Islet of Langerhans (tissue), 1 donor: Measurements from ENCODE around the gene METTL21A.
"Not testable (repeated sequence)": the region's sequence is repeated elsewhere in the genome, so short reads cannot be mapped to it uniquely, and the experiment has no call there.

Source experiments
- FAIRE-seq: peaks from one replicate; lab custom pipeline; 2011; peaks lifted over from hg19 to GRCh38; lab: Jason Lieb, UNC

METTL21A gene

GRCh38 chr2:207625014-207625907, at the start of gene METTL21A:
TSS of gene METTL21A (minus strand) at chr2:207625394. CDS start at chr2:207624375, 1,019 bp downstream.
- no peak for FAIRE-seq

- no peak for FAIRE-seq
Measured at GRCh38 chr2:207674826-207675225, 49.6 kb upstream of the METTL21A start.

DNA sequence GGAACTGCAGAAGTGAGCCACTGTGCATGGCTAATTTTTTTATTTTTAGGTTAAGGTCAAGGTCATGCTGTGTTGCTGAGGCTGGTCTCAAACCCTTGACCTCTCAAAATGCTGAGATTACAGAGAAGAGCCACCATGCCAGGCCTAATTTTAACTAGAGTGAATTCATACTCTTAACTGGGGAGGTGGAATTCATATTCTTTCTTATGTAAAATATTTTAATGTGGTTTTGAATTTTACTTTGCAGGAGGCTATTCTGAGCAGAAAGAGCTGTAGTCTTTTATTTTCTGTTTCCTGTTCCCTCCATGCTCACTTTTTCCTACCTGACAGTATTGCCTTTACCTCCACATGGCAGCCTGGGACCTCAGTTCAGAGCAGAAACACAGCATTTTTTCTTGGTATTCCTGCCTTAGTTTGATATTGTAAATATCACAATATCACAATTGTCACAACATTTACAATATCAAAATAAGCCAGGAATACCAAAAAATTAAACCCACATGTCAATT, 49.1 kb upstream of the METTL21A start:
- no peak for FAIRE-seq

GRCh38 chr2:207673431-207673830, 48.2 kb upstream of the METTL21A start:
- no peak for FAIRE-seq

GRCh38 chr2:207670887-207671286, 45.7 kb upstream of the METTL21A start:
- no peak for FAIRE-seq

- no peak for FAIRE-seq
Measured at GRCh38 chr2:207663870-207664545, 38.8 kb upstream of the METTL21A start.

GRCh38 chr2:207662203-207662602, 37.0 kb upstream of the METTL21A start:
- no peak for FAIRE-seq

DNA sequence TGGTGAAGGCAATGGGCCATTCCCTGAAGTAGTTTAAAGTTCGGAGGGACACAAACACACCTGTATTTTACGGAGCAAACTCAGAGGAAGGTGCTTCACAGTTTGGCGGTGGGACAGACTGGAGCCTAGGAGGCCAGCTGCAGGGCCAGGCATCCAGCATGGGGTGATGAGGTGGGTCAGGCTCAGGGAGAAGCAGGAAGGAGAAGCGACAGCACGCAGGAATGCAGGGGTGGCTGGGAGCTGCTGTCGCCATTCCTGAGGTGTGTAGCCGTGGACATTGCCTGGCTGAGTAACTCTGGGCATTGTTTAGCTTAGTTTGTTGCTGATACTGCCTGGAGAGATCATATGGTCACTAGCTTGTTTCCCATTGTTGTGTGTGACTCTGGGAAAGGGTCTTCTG, 35.8 kb upstream of the METTL21A start:
- FAIRE-seq = no peak

DNA sequence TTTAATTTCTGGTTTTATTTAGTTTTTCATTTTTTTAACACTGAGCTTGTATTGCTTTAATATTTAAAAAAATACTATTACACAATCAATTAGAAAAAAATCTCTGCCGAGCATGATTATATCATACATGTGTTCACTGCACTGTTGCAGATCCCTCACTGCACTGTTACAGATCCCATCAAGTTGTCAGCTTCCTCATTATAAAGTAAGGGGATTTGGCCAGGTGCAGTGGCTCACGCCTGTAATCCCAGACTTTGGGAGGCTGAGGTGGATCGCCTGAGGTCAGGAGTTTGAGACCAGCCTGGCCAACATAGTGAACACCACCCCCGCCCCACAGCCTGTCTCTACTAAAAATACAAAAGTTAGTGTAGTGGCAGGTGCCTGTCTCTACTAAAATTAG, 33.0 kb upstream of the METTL21A start:
- no peak for FAIRE-seq

DNA sequence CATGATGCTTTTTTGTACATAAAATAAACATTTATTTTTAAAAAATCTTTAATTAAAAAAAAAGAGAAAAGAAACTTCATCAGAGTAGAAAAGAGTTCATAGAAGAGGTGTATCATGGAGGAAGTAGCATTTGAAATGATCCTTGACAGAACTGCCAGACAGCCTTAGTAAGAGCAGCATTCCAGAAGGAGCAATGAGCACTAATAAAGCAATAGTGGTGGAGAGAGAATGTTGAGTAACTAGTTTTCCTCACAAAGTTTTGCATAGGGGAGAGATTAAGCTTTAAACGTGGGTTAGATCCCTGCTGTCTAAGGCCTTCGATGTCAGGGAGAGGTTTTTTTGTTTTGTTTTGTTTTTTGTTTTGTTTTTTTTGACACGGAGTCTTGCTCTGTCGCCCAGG, 29.8 kb upstream of the METTL21A start:
- no peak for FAIRE-seq

GRCh38 chr2:207646582-207646981, 21.4 kb upstream of the METTL21A start:
- not testable (repeated sequence) for FAIRE-seq

- no peak for FAIRE-seq
Measured at GRCh38 chr2:207643892-207644291, 18.7 kb upstream of the METTL21A start.

- no peak for FAIRE-seq
Measured at GRCh38 chr2:207640661-207641060, 15.5 kb upstream of the METTL21A start.

DNA sequence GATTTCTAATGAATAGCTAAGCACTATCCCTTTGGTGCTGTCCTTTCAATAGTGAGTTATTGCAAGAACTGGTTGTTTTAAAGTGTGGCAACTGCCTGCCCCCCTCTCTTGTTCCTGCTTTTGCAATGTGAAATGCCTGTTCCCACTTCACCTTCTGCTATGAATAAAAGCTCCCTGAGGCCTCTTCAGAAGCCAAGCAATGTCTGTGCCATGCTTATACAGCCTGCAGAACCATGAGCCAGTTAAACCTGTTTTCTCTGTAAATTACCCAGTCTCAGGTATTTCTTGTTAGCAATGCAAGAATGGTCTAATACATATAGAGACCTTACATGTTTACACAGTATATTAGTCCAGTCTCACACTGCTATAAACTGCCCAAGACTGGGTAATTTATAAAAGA, 15.0 kb upstream of the METTL21A start:
- FAIRE-seq = no peak

- not testable (repeated sequence) for FAIRE-seq
Measured at GRCh38 chr2:207639288-207639687, 14.1 kb upstream of the METTL21A start.

GRCh38 chr2:207635468-207636200, 10.4 kb upstream of the METTL21A start:
- FAIRE-seq = no peak

- no peak for FAIRE-seq
Measured at GRCh38 chr2:207633686-207634085, 8.5 kb upstream of the METTL21A start.

DNA sequence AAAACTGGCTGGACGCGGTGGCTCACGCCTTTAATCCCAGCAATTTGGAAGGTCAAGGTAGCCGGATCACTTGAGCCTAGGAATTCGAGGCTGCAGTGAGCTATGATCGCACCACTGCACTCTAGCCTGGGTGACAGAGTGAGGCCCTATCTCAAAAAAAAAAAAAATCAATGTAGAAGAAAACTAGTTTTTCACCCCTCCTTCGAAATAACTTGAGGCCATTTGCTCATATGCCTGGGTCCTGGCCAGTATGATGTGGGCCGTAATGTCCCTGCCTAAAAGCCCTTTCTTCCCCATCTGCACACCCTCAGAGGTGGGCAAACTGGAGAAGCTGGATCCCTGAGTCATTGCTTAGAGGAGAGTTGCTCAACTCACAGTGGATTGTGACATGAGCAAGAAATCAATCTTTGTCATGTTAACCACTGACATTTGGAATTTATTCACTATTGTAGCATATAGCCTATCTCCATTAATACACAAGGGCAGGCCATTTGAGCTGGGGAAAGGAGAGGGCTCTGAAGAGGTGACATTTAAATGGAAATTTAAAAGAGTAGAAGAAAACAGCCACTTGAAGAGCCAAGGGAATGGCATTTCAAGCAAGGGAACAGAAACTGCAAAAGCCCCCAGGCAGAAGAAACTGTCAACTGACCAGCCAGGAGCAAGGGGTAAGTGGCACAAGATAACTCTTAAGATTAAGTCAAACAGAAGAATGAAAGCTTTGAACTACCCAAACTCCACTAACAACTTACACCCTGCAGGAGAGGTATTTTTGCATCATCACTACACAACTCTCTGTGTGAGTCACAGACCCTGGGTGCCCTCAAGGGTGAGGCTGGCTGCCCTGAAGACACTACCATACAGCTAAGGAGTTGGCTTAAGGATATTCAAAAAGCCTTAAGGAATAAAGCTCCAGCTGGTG, 7.6 kb upstream of the METTL21A start:
- FAIRE-seq = no peak

DNA sequence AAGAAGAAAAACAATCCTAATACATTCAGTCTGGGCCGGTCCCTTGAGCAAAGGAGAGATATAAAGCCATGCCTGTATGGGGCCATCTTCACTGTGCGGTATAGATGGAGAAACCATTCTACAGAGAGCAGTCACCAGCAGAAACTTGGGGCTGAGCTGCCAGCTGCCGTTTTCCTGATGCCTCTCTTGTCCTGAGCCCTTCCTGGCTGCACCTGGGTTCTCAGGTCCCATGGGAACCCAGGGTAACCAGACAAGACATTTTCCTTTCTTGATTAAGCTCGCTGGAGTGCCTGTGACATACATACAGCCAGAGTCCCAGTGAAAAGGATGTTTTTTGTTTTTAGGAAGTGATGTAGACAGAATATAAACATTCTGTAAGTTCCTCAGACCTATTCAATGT, 5.3 kb upstream of the METTL21A start:
- no peak for FAIRE-seq

DNA sequence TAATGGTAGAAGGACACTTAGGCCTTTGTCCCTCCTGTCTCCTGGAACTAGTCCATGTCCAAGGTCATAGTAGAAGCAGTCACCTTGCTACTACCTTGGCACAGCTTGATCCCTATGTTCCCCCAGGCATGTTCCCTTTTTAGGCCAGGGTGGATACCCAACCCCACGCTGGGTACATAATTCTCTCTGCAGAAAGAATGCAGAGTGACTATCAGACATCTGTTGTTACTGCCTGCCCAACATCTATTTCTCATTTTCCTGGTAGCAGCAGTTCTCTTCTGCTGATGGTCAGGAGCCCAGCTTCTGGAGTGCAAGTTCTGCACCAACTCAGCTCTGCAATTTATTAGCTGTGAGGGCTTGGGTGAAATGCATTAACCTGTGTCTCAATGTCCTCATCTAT, 4.4 kb upstream of the METTL21A start:
- no peak for FAIRE-seq

DNA sequence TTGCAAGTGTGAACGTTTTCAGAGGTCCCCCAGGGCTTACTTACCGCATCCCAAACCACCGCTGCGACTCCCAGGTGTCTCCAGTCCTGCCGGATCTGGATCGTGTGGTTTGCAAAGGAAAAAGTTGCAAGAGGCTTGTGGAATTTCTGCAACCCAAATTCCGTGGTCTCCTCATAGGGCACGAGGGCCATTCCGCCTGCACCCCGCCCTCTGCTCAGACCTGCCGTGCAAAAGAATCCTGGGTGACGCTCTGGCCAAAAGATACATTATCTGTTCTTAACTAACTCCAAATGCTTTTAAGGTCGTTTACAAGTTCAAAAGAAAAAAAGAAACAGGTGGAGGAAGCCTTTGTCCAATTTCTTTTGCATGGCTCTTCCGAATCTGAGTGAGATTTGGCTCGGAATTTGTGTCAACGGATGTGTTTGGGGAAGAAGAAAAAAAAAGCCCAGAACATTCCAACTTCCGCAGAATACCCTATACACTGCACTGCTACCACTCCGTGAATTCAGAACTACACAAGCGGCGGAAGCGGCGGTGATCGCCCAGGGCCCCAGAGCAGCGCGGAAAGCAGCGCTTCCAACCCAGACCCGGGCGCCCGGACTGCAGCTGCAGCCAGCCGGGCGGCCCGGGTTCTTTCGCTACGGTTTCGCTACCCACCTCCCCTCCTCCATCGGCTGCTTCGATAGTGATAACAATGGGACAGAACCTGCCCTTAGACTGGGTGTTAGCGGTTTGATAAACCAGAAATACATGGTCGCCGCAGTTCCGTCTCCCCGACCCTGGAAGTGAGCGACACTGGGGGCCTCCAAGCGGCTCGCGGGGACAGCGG, 795 bp downstream of the METTL21A start:
- FAIRE-seq = no peak
